Mesendoderm (in vitro differentiated cells): ENCODE measurements around the gene OR6X1.

Experiments used
- DNase-seq: peaks from one replicate; pipeline ENCODE4 v3.0.0; 2013
- H2AK5ac ChIP-seq: 2 replicates; pipeline ENCODE4 v1.6.1; 2013; ENCODE audit warnings: low read length, inconsistent platforms
- H2BK120ac ChIP-seq: 2 replicates; pipeline ENCODE4 v1.6.1; 2013; ENCODE audit warnings: low read depth, mild to moderate bottlenecking, low read length, moderate library complexity, mixed read lengths
- H2BK15ac ChIP-seq: replicated peaks from 2 replicates; pipeline ENCODE4 v1.6.1; 2013; ENCODE audit warnings: low read depth, mild to moderate bottlenecking, moderate library complexity
- H2BK5ac ChIP-seq: 2 replicates; pipeline ENCODE4 v1.6.1; 2013; ENCODE audit warnings: low read length, inconsistent platforms
- H3K18ac ChIP-seq: 2 replicates; pipeline ENCODE4 v1.6.1; 2013; ENCODE audit warnings: mild to moderate bottlenecking, low read length, mixed read lengths
- H3K23ac ChIP-seq: one replicate; pipeline ENCODE4 v1.6.1; 2013; ENCODE audit warnings: low read length
- H3K27ac ChIP-seq: 2 replicates; pipeline ENCODE4 v1.5.1; 2013; ENCODE audit warnings: low read depth, mild to moderate bottlenecking, inconsistent platforms, low read length, moderate library complexity
- H3K27me3 ChIP-seq: 2 replicates; pipeline ENCODE4 v1.6.1; 2013; ENCODE audit warnings: low read length, control low read depth, mild to moderate bottlenecking, inconsistent platforms; ENCODE audit not compliant: insufficient read depth, poor library complexity
- H3K36me3 ChIP-seq: 2 replicates; pipeline ENCODE4 v1.6.1; 2013; ENCODE audit warnings: low read length, inconsistent platforms; ENCODE audit not compliant: control insufficient read depth, insufficient read depth
- H3K4ac ChIP-seq: one replicate; pipeline ENCODE4 v1.6.1; 2013; ENCODE audit warnings: low read depth, mild to moderate bottlenecking, low read length, moderate library complexity
- H3K4me1 ChIP-seq: 2 replicates; pipeline ENCODE4 v1.6.1; 2013; ENCODE audit warnings: low read depth, low read length, inconsistent platforms; ENCODE audit not compliant: control insufficient read depth
- H3K4me2 ChIP-seq: 2 replicates; pipeline ENCODE4 v1.6.1; 2013; ENCODE audit warnings: low read length
- H3K4me3 ChIP-seq: 2 replicates; pipeline ENCODE4 v1.5.1; 2013; ENCODE audit warnings: mild to moderate bottlenecking, low read length
- H3K56ac ChIP-seq: one replicate; pipeline ENCODE4 v1.6.1; 2013; ENCODE audit warnings: low read length
- H3K79me1 ChIP-seq: 2 replicates; pipeline ENCODE4 v1.6.1; 2013; ENCODE audit warnings: low read length, inconsistent platforms
- H3K79me2 ChIP-seq: 2 replicates; pipeline ENCODE4 v1.6.1; 2013; ENCODE audit warnings: mild to moderate bottlenecking, low read length; ENCODE audit not compliant: control insufficient read depth, insufficient read depth
- H3K9ac ChIP-seq: 2 replicates; pipeline ENCODE4 v1.6.1; 2013; ENCODE audit warnings: low read length, inconsistent platforms
- H4K5ac ChIP-seq: one replicate; pipeline ENCODE4 v1.6.1; 2013; ENCODE audit warnings: low read length
- H4K8ac ChIP-seq: one replicate; pipeline ENCODE4 v1.6.1; 2013; ENCODE audit warnings: low read depth, mild to moderate bottlenecking, control low read depth, low read length, moderate library complexity
- WGBS: extraction: QIAGEN DNeasy Blood & Tissue Kit; methylation state at CpG from one replicate; pipeline ENCODE4 v1.1.7; 2013; ENCODE audit warnings: low lambda C conversion rate, missing lambda C conversion rate; ENCODE audit not compliant: insufficient coverage; ENCODE audit errors: extremely low coverage; 5-methylcytosine and 5-hydroxymethylcytosine counted together

The OR6X1 gene

DNA sequence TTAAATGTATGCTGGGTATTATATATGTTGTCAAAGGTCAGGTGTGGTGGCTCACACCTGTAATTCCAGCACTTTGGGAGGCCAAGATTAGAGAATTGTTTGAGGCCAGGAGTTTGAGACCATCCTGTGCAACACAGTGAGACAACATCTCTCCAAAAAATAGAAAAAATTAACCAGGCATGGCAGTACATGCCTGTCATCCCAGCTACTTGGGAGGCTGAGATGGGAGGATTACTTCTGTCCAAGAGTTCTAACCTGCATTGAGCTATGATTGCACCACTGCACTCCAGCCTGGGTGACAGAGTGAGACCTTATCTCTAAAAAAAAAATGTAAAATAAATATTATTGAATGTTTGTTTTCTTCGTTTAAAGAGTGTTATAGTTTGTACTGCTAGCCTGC, 11.3 kb upstream of the OR6X1 start:
- no peaks in the 10 kb centered on the region for H3K4me1 ChIP-seq
- no peak overlapping the region for H4K5ac ChIP-seq
- no peak overlapping the region for H3K4ac ChIP-seq
- no peak overlapping the region for H2BK15ac ChIP-seq
- H3K23ac ChIP-seq, result no peak overlapping the region
- H3K4me2 ChIP-seq, result no peak overlapping the region
- no peak overlapping the region for H4K8ac ChIP-seq
- DNase-seq, result no peak
- no peaks in the 10 kb centered on the region for H3K79me1 ChIP-seq
- H3K9ac ChIP-seq, result no peak overlapping the region
- H3K79me2 ChIP-seq, result no peaks in the 10 kb centered on the region
- no peak overlapping the region for H3K18ac ChIP-seq
- no peaks in the 10 kb centered on the region for H3K27me3 ChIP-seq
- no peak overlapping the region for H2AK5ac ChIP-seq
- no peak overlapping the region for H3K27ac ChIP-seq
- H2BK120ac ChIP-seq, result no peak overlapping the region
- no peak overlapping the region for H3K4me3 ChIP-seq
- no peak overlapping the region for H3K56ac ChIP-seq
- no peak overlapping the region for H2BK5ac ChIP-seq
- no peaks in the 10 kb centered on the region for H3K36me3 ChIP-seq
- WGBS, result 100% methylated on average over 1 of the region's 1 CpG

GRCh38 chr11:123762422-123762821, 8.1 kb upstream of the OR6X1 start:
- Histone ChIP-seq H3K4me2 (no peak overlapping the region), H2AK5ac (no peak overlapping the region), H3K27me3 (no peaks in the 10 kb centered on the region), H3K27ac (no peak overlapping the region), H4K8ac (no peak overlapping the region), H3K23ac (no peak overlapping the region), H3K4ac (no peak overlapping the region), H3K18ac (no peak overlapping the region), H3K79me1 (no peaks in the 10 kb centered on the region), H2BK15ac (no peak overlapping the region), H3K4me3 (no peak overlapping the region), H3K56ac (no peak overlapping the region), H2BK5ac (no peak overlapping the region), H4K5ac (no peak overlapping the region), H3K79me2 (no peaks in the 10 kb centered on the region), H3K36me3 (no peaks in the 10 kb centered on the region), H3K9ac (no peak overlapping the region), H2BK120ac (no peak overlapping the region), H3K4me1 (no peaks in the 10 kb centered on the region)
- no peak for DNase-seq

DNA sequence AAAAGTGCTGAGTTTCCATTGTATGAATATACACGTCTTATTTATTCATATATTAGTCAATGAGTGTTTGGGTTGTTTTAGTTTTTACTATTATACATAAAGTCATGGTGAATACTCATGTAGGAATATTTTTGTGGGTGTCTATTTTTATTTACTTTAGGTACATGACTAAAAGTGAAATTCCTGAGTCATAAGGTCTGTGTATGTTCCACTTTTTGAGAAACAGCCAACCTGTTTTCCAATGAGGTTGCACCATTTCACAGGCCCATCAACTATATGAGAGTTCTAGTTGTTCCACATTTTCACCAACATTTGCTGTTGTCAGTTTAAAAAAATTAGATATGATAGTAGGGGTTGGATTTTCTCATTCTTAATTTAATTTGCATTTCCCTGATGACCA, 6.6 kb upstream of the OR6X1 start:
- no peak overlapping the region for H4K8ac ChIP-seq
- no peak overlapping the region for H3K4ac ChIP-seq
- H3K79me2 ChIP-seq, result no peaks in the 10 kb centered on the region
- H4K5ac ChIP-seq, result no peak overlapping the region
- H2AK5ac ChIP-seq, result no peak overlapping the region
- no peaks in the 10 kb centered on the region for H3K79me1 ChIP-seq
- WGBS, result no CpG with 5 or more reads among the region's 1 CpG
- H2BK5ac ChIP-seq, result no peak overlapping the region
- no peak overlapping the region for H3K4me3 ChIP-seq
- H2BK120ac ChIP-seq, result no peak overlapping the region
- H3K9ac ChIP-seq, result no peak overlapping the region
- H3K23ac ChIP-seq, result no peak overlapping the region
- H3K56ac ChIP-seq, result no peak overlapping the region
- H3K4me2 ChIP-seq, result no peak overlapping the region
- H3K36me3 ChIP-seq, result no peaks in the 10 kb centered on the region
- H3K4me1 ChIP-seq, result no peaks in the 10 kb centered on the region
- no peak overlapping the region for H2BK15ac ChIP-seq
- no peak overlapping the region for H3K18ac ChIP-seq
- DNase-seq, result no peak
- no peak overlapping the region for H3K27ac ChIP-seq
- no peaks in the 10 kb centered on the region for H3K27me3 ChIP-seq

GRCh38 chr11:123757976-123758375, 3.7 kb upstream of the OR6X1 start:
- DNase-seq, result no peak
- H3K4me2 ChIP-seq, result no peak overlapping the region
- H3K79me1 ChIP-seq, result no peaks in the 10 kb centered on the region
- H3K79me2 ChIP-seq, result no peaks in the 10 kb centered on the region
- H3K27ac ChIP-seq, result no peak overlapping the region
- H3K36me3 ChIP-seq, result no peaks in the 10 kb centered on the region
- no peak overlapping the region for H3K23ac ChIP-seq
- no peaks in the 10 kb centered on the region for H3K4me1 ChIP-seq
- H3K27me3 ChIP-seq, result no peaks in the 10 kb centered on the region
- H3K4me3 ChIP-seq, result no peak overlapping the region
- no peak overlapping the region for H2AK5ac ChIP-seq
- H4K5ac ChIP-seq, result no peak overlapping the region
- no peak overlapping the region for H3K9ac ChIP-seq
- H3K18ac ChIP-seq, result no peak overlapping the region
- no peak overlapping the region for H2BK15ac ChIP-seq
- H2BK120ac ChIP-seq, result no peak overlapping the region
- H2BK5ac ChIP-seq, result no peak overlapping the region
- no peak overlapping the region for H4K8ac ChIP-seq
- no peak overlapping the region for H3K56ac ChIP-seq
- WGBS, result no CpG with 5 or more reads among the region's 3 CpGs
- H3K4ac ChIP-seq, result no peak overlapping the region

- H3K18ac ChIP-seq, result no peak overlapping the region
- H3K27ac ChIP-seq, result no peak overlapping the region
- no peak overlapping the region for H3K56ac ChIP-seq
- H2BK15ac ChIP-seq, result no peak overlapping the region
- H3K23ac ChIP-seq, result no peak overlapping the region
- no peaks in the 10 kb centered on the region for H3K79me1 ChIP-seq
- no CpG with 5 or more reads among the region's 3 CpGs for WGBS
- no peak overlapping the region for H3K4ac ChIP-seq
- no peak overlapping the region for H3K9ac ChIP-seq
- H3K36me3 ChIP-seq, result no peaks in the 10 kb centered on the region
- no peak overlapping the region for H4K5ac ChIP-seq
- H2BK120ac ChIP-seq, result no peak overlapping the region
- H3K27me3 ChIP-seq, result no peaks in the 10 kb centered on the region
- no peak overlapping the region for H3K4me2 ChIP-seq
- H2BK5ac ChIP-seq, result no peak overlapping the region
- H3K79me2 ChIP-seq, result no peaks in the 10 kb centered on the region
- no peak overlapping the region for H3K4me3 ChIP-seq
- H3K4me1 ChIP-seq, result no peaks in the 10 kb centered on the region
- no peak for DNase-seq
- H2AK5ac ChIP-seq, result no peak overlapping the region
- no peak overlapping the region for H4K8ac ChIP-seq
Measured at GRCh38 chr11:123755813-123756212, 1.5 kb upstream of the OR6X1 start.

DNA sequence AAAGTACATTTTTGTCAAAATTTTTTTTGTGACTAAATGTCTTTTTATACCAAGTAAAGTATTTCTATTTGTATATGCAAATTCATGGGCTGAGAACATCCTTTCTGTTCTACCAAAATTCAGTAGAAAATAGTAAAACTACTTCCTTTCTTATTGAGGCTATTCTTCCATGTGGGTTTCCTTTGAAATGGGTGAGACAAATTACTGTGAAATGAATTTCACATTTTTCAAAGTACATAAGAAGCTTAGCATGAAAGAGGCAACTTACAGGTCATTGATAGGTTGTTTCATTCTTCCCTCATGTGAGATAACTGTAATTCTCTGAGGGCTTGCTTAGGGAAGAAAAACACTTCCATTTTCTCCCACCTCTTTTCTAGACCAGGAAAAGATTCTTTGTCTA, 1.0 kb upstream of the OR6X1 start:
- H2BK15ac ChIP-seq, result no peak overlapping the region
- no peak overlapping the region for H4K5ac ChIP-seq
- no peak overlapping the region for H3K23ac ChIP-seq
- H2BK120ac ChIP-seq, result no peak overlapping the region
- H3K79me1 ChIP-seq, result no peaks in the 10 kb centered on the region
- no peak overlapping the region for H3K56ac ChIP-seq
- no peak overlapping the region for H2AK5ac ChIP-seq
- no peak overlapping the region for H2BK5ac ChIP-seq
- H3K36me3 ChIP-seq, result no peaks in the 10 kb centered on the region
- no peak overlapping the region for H3K9ac ChIP-seq
- no peak overlapping the region for H3K4me3 ChIP-seq
- no peak overlapping the region for H3K4ac ChIP-seq
- H3K27me3 ChIP-seq, result no peaks in the 10 kb centered on the region
- H3K4me1 ChIP-seq, result no peaks in the 10 kb centered on the region
- no peak overlapping the region for H3K27ac ChIP-seq
- H3K4me2 ChIP-seq, result no peak overlapping the region
- H4K8ac ChIP-seq, result no peak overlapping the region
- no peak overlapping the region for H3K18ac ChIP-seq
- H3K79me2 ChIP-seq, result no peaks in the 10 kb centered on the region
- DNase-seq, result no peak
